Smooth muscle cell (in vitro differentiated cells): ENCODE results near the gene PADI1. TPM values are rescaled to one million over a fixed set of nuclear protein-coding genes. Genes with fewer than 3 reads are reported as not detected.

ENCODE experiments used
- DNase-seq: peaks from one replicate; lab custom pipeline; 2025; ENCODE audit not compliant: unreplicated experiment; lab: John Stamatoyannopoulos, UW
- H2AFZ ChIP-seq: fragments of 200-600 bp; sonication (generic); 2 replicates; pipeline ENCODE4 v1.6.0; 2016; ENCODE audit warnings: antibody characterized with exemption, low read depth, mild to moderate bottlenecking
- H3F3A ChIP-seq: fragments of 200-600 bp; sonication (generic); 2 replicates; pipeline ENCODE4 v1.6.0; 2017; ENCODE audit warnings: antibody characterized with exemption, low read depth
- H3K27ac ChIP-seq: fragments of 200-600 bp; sonication (generic); 2 replicates; pipeline ENCODE4 v1.5.1; 2016; ENCODE audit warnings: low read depth, mild to moderate bottlenecking
- H3K27me3 ChIP-seq: fragments of 200-600 bp; sonication (generic); 2 replicates; pipeline ENCODE4 v1.6.1; 2016; ENCODE audit warnings: low read depth, mild to moderate bottlenecking
- H3K36me3 ChIP-seq: fragments of 200-600 bp; sonication (generic); 2 replicates; pipeline ENCODE4 v1.5.1; 2016; ENCODE audit warnings: low read depth
- H3K4me1 ChIP-seq: fragments of 200-600 bp; sonication (generic); 2 replicates; pipeline ENCODE4 v1.5.1; 2016; ENCODE audit warnings: low read depth
- H3K4me2 ChIP-seq: fragments of 200-600 bp; sonication (generic); 2 replicates; pipeline ENCODE4 v1.6.0; 2016; ENCODE audit warnings: mild to moderate bottlenecking
- H3K4me3 ChIP-seq: fragments of 200-600 bp; sonication (generic); 2 replicates; pipeline ENCODE4 v1.5.1; 2016; ENCODE audit warnings: mild to moderate bottlenecking
- H3K79me2 ChIP-seq: fragments of 200-600 bp; sonication (generic); 2 replicates; pipeline ENCODE4 v1.6.0; 2016; ENCODE audit warnings: low read depth, mild to moderate bottlenecking
- H3K9ac ChIP-seq: fragments of 200-600 bp; sonication (generic); 2 replicates; pipeline ENCODE4 v1.6.0; 2016; ENCODE audit warnings: low read depth
- H3K9me3 ChIP-seq: fragments of 200-600 bp; sonication (generic); replicated peaks from 2 replicates; pipeline ENCODE4 v1.5.1; 2016; ENCODE audit warnings: low read depth
- H4K20me1 ChIP-seq: fragments of 200-600 bp; sonication (generic); 2 replicates; pipeline ENCODE4 v1.6.0; 2016; ENCODE audit warnings: low read depth
- WGBS: methylation state at CpG from one replicate; pipeline ENCODE4 v1.1.7; 2016; ENCODE audit warnings: low lambda C conversion rate; 5-methylcytosine and 5-hydroxymethylcytosine counted together
- polyA plus RNA-seq: library from polyadenylated mRNA; unstranded; fragments of >200 nt; fragmentation: Nextera tagmentation; extraction: Ambion mirVana; gene quantifications from 2 replicates; pipeline ENCODE4 v1.2.1, GENCODE V29; 2016
- total RNA-seq: library from RNA; depleted of rRNA; stranded (reverse); fragments of >200 nt; gene quantifications from 2 replicates; pipeline ENCODE4 v1.2.3, GENCODE V29; 2014
- TF ChIP-seq, protein P1 (sequence below): fragments of 200-600 bp; sonication (generic); IDR thresholded peaks from 2 replicates; pipeline ENCODE4 v1.5.1; 2017; ENCODE audit warnings: borderline replicate concordance, mild to moderate bottlenecking, antibody characterized with exemption; ENCODE audit not compliant: insufficient read depth, poor library complexity, severe bottlenecking

Gene PADI1
- total and polyA plus RNA-seq, 2 experiments from 2014 or later = 1.7 TPM; not detected in 1

DNA sequence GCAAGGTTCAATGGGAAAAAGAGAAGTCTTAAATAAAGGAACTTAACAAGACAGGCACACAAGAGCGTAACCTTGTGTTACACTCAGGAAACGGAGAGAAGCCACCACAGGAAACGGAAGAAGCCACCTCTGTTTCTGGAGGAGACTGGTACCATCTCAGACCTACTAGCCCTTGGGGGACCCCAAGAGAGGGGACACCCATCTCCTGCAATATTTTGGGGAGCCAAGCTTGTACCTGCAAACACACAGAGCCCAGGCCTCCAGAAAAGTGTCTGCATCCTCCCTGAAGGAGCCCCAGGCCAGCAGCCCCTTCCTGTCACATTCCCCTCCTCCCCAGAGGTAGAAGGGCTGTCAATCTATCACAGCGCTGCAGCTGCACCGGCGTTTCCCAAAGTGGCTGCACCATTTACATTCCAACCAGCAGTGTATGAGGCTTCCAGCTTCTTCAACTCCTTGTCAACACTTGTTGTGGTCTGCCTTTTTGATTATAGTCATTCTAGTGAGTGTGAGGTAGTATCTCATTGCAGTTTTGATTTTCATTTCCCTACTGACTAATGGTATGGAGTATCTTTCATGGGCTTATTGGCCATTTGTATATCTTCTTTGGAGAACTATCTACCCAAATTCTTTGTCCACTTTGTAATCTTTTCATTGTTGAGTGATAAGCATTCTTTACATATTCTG lies 23.0 kb upstream of the PADI1 start:
- no peak overlapping the region for H2AFZ ChIP-seq
- H3K27me3 ChIP-seq = no peaks in the 10 kb centered on the region
- H3F3A ChIP-seq = no peaks in the 10 kb centered on the region
- TF ChIP-seq, protein P1, sequence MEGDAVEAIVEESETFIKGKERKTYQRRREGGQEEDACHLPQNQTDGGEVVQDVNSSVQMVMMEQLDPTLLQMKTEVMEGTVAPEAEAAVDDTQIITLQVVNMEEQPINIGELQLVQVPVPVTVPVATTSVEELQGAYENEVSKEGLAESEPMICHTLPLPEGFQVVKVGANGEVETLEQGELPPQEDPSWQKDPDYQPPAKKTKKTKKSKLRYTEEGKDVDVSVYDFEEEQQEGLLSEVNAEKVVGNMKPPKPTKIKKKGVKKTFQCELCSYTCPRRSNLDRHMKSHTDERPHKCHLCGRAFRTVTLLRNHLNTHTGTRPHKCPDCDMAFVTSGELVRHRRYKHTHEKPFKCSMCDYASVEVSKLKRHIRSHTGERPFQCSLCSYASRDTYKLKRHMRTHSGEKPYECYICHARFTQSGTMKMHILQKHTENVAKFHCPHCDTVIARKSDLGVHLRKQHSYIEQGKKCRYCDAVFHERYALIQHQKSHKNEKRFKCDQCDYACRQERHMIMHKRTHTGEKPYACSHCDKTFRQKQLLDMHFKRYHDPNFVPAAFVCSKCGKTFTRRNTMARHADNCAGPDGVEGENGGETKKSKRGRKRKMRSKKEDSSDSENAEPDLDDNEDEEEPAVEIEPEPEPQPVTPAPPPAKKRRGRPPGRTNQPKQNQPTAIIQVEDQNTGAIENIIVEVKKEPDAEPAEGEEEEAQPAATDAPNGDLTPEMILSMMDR = no peak
- 69% methylated on average over 6 of the region's 6 CpGs for WGBS
- H3K4me2 ChIP-seq = no peak overlapping the region
- no peak for DNase-seq
- no peak overlapping the region for H3K9ac ChIP-seq
- no peaks in the 10 kb centered on the region for H3K36me3 ChIP-seq
- H3K4me3 ChIP-seq = no peak overlapping the region
- H4K20me1 ChIP-seq = no peaks in the 10 kb centered on the region
- no peak overlapping the region for H3K27ac ChIP-seq
- H3K4me1 ChIP-seq = no peaks in the 10 kb centered on the region
- no peaks in the 10 kb centered on the region for H3K9me3 ChIP-seq
- no peaks in the 10 kb centered on the region for H3K79me2 ChIP-seq

DNA sequence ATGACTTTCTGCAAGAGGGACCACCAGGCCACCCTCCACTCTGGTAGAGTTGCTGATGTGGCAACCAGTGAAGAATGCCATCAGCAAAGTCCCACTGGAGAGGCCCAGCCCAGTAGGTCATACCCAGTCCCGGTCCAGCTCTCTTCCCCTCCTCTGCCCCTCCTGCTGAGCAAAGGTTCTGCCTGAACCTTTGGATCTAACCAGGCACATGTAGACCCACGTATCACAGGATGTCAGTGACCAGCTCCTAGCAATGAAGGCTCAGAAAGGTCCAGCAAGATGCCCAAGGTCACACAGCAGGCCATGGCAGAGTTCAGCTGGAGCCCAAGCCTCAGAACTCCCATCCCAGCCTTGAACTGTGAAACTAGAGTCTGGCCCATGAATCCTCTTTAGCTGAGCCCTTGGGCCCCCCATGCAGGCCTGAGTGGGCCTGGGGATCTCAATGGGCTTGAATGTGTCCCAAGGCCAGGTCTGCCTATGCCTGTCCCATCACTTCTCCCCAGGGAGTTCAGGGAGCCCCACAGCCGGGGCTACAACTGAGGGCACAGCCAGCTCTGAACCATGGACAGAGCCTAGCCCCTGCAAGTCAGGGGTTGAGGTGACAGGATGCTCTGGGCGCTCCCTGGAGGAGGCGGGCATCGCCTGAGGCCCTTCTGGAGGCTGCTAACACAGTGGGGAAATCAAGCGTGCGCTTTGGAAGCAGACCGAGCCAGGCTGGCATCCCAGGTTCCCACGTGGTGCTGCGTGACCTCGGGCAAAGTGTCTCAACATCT lies 21.4 kb upstream of the PADI1 start:
- TF ChIP-seq, protein P1 = no peak
- H4K20me1 ChIP-seq = no peaks in the 10 kb centered on the region
- no peaks in the 10 kb centered on the region for H3K9me3 ChIP-seq
- no peak overlapping the region for H3K4me2 ChIP-seq
- no peak overlapping the region for H3K27ac ChIP-seq
- no peaks in the 10 kb centered on the region for H3K27me3 ChIP-seq
- H3K79me2 ChIP-seq = no peaks in the 10 kb centered on the region
- no peak for DNase-seq
- no peaks in the 10 kb centered on the region for H3K4me1 ChIP-seq
- WGBS = 91% methylated on average over 12 of the region's 12 CpGs
- no peaks in the 10 kb centered on the region for H3K36me3 ChIP-seq
- H3K4me3 ChIP-seq = no peak overlapping the region
- H3F3A ChIP-seq = no peaks in the 10 kb centered on the region
- no peak overlapping the region for H2AFZ ChIP-seq
- H3K9ac ChIP-seq = no peak overlapping the region

DNA sequence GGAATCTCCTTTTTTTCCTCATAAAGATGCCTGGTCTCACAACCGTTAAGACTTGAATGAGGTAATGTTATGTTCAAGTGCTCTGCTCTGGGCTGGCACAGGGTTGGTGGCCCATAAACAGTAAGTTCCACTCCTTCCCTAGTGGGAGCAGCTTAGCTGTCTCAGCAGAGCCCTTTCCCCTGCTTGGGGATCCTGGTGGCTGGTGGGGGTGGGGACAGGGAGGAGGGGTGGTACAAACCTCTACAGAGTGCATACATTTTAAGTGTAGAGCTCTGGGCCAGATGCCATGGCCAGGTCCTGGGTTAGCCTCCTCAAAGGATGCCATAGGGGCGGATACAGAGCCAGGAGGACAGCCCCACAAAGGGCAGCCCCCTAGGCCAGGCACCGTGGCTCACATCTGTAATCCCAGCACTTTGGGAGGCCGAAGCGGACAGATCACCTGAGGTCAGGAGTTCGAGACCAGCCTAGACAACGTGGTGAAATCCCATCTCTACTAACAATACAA lies 20.7 kb upstream of the PADI1 start:
- no peak overlapping the region for H3K4me3 ChIP-seq

More for the DNA sequence above, 20.7 kb upstream of the PADI1 start:
- no peaks in the 10 kb centered on the region for H3K9me3 ChIP-seq
- H4K20me1 ChIP-seq = no peaks in the 10 kb centered on the region
- H3K4me1 ChIP-seq = no peaks in the 10 kb centered on the region
- no peak overlapping the region for H3K9ac ChIP-seq
- no peak overlapping the region for H2AFZ ChIP-seq
- TF ChIP-seq, protein P1 = no peak
- no peaks in the 10 kb centered on the region for H3K79me2 ChIP-seq
- H3K36me3 ChIP-seq = no peaks in the 10 kb centered on the region
- H3K4me2 ChIP-seq = no peak overlapping the region
- WGBS = 72% methylated on average over 7 of the region's 7 CpGs
- H3K27me3 ChIP-seq = no peaks in the 10 kb centered on the region
- no peak for DNase-seq
- H3K27ac ChIP-seq = no peak overlapping the region
- H3F3A ChIP-seq = no peaks in the 10 kb centered on the region
